Mucosa of stomach (tissue), 1 donor: ENCODE data around the gene MFAP2.

Source experiments
- H3K27me3 ChIP-seq: one replicate; pipeline ENCODE4 v1.7.0; 2013; ENCODE audit warnings: mild to moderate bottlenecking, low read length; ENCODE audit not compliant: control insufficient read depth, insufficient read depth
- H3K36me3 ChIP-seq: one replicate; pipeline ENCODE4 v1.7.0; 2013; ENCODE audit warnings: low read length; ENCODE audit not compliant: control insufficient read depth, insufficient read depth
- H3K4me1 ChIP-seq: one replicate; pipeline ENCODE4 v1.7.0; 2013; ENCODE audit warnings: mild to moderate bottlenecking, low read length; ENCODE audit not compliant: control insufficient read depth, insufficient read depth
- H3K4me3 ChIP-seq: one replicate; pipeline ENCODE4 v1.7.0; 2013; ENCODE audit warnings: low read length
- H3K9ac ChIP-seq: one replicate; pipeline ENCODE4 v1.7.0; 2013; ENCODE audit warnings: mild to moderate bottlenecking, low read length, moderate library complexity
- H3K9me3 ChIP-seq: one replicate; pipeline ENCODE4 v1.7.0; 2013; ENCODE audit warnings: mild to moderate bottlenecking, low read length, moderate library complexity; ENCODE audit not compliant: control insufficient read depth
- donor health status: Pancreatic carcinoma.

Gene MFAP2

GRCh38 chr1:16927711-16928485 lies 52.5 kb downstream of the MFAP2 start:
- no peaks in the 10 kb centered on the region for H3K27me3 ChIP-seq
- H3K9me3 ChIP-seq, result no peaks in the 10 kb centered on the region

GRCh38 chr1:16927256-16927655 lies 53.2 kb downstream of the MFAP2 start:
- H3K27me3 ChIP-seq, result no peaks in the 10 kb centered on the region
- H3K9ac ChIP-seq, result no peak overlapping the region
- no peaks in the 10 kb centered on the region for H3K36me3 ChIP-seq
- peaks cover 6% of the 10 kb centered on the region for H3K4me1 ChIP-seq
- no peaks in the 10 kb centered on the region for H3K9me3 ChIP-seq
- no peak overlapping the region for H3K4me3 ChIP-seq

More at GRCh38 chr1:16927711-16928485, 52.5 kb downstream of the MFAP2 start:
- Histone ChIP-seq H3K36me3 (no peaks in the 10 kb centered on the region), H3K4me3 (no peak overlapping the region), H3K9ac (no peak overlapping the region), H3K4me1 (peaks cover 6% of the 10 kb centered on the region)

- Histone ChIP-seq H3K9me3 (no peaks in the 10 kb centered on the region), H3K4me1 (peaks cover 6% of the 10 kb centered on the region), H3K9ac (no peak overlapping the region), H3K27me3 (no peaks in the 10 kb centered on the region), H3K36me3 (no peaks in the 10 kb centered on the region), H3K4me3 (no peak overlapping the region)
Measured at GRCh38 chr1:16926491-16927073, 53.8 kb downstream of the MFAP2 start.

- H3K27me3 ChIP-seq, result no peaks in the 10 kb centered on the region
- H3K9me3 ChIP-seq, result no peaks in the 10 kb centered on the region
- no peak overlapping the region for H3K4me3 ChIP-seq
- no peaks in the 10 kb centered on the region for H3K36me3 ChIP-seq
- no peak overlapping the region for H3K9ac ChIP-seq
- peaks cover 6% of the 10 kb centered on the region for H3K4me1 ChIP-seq
Measured at GRCh38 chr1:16925635-16926490, 54.6 kb downstream of the MFAP2 start.

GRCh38 chr1:16924919-16925477 lies 55.4 kb downstream of the MFAP2 start:
- Histone ChIP-seq H3K9me3 (no peaks in the 10 kb centered on the region), H3K4me1 (peaks cover 6% of the 10 kb centered on the region), H3K9ac (no peak overlapping the region), H3K36me3 (no peaks in the 10 kb centered on the region), H3K4me3 (no peak overlapping the region), H3K27me3 (no peaks in the 10 kb centered on the region)
